NCI-H1417 treated with DMSO at 0.1 percent for 48 hours (cell line): ENCODE measurements around the gene CEP85L.

Source experiments
- DNase-seq: peaks from one replicate; lab custom pipeline; 2025; lab: John Stamatoyannopoulos, UW

CEP85L gene

GRCh38 chr6:118651282-118652050 is at the start of gene CEP85L:
TSS of gene CEP85L (minus strand) at chr6:118651591. CDS start at chr6:118651269, 322 bp downstream.
- DNase-seq, result peak; percentile 77

DNA sequence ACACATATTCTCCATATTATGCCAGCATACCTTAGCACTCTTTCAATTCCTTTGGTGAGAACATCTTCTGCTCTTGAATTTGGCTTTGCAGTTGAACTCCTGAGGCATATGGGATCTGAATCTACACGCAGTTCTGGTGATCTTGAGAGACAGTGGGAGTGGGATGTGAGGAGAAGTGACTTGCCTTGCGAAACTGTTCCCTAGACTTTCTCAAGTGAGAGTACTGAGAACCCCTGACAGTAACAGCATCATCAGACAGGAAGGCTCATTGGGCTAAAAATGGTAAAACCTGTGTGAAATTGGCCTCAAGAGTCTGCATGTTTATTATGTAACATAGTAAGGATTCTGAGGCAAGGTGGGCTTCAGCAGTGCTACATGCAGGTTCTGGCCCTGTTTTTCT is 49.1 kb upstream of the CEP85L start:
- DNase-seq, result no peak

DNA sequence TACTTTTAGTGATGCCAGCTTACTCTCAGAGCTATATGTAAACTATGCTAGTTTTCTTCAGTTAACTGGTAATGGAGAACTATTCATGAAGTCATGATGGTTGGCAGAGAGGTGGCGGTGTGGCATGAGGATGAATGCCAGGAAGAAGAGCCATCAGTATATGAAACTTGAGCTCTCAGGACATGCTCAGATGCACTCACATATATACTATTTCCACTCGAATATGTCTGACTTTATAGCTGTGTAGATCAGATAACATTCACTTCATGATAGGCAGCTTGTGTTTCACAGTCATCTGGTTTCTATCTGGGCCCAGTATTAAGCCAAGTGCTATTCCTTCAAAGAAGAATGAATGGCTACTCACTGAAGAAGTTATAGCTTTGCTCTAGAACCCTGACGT is 46.2 kb upstream of the CEP85L start:
- no peak for DNase-seq

GRCh38 chr6:118696271-118696670 is 44.9 kb upstream of the CEP85L start:
- DNase-seq, result no peak

DNA sequence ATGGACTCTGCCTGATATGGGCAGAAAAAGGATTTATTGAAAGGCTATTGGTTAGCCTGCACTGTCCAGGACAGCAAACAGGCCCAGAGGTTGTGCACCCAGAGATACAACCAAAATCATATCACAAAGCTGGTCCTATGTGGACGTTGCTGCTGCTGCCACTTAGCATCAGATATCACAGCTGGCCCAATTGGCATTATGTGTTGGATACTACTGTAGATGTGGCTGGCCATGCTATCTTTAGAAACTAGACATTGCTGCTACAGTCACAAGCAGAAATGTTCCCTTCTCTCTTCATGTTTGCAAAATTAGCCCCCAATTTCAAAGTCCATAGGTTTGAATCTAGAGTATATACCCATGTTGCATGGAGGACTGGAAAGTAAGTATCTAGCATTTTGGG is 42.2 kb upstream of the CEP85L start:
- no peak for DNase-seq

DNA sequence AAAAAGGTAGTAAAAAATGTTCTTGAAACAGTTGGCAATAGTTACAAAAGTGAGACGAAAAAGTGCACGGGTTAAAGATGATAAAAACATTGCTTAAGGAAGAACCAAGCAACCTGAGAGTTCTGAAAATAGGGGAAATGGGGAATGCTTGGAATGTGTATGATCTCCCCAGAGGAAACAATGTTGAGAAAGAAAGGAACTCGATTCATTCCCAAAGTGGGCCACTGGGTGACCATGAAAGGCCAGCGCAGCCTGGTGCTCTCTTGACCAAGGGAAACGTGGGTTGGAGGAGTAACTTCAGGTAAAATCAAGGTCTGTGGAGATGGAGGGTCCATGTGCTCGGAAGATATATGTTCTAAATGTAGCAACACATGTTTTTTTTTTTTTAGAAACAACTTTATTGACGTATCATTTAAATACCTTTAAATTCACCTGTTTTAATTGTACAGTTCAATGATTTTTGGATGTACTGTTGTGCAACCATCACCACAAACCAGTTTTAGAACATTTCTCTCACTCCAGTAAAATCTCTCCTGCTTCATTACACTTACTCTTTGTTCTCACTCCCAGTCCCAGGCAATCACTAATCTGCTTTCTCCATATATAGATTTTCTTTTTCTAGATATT is 34.5 kb upstream of the CEP85L start:
- DNase-seq, result no peak

DNA sequence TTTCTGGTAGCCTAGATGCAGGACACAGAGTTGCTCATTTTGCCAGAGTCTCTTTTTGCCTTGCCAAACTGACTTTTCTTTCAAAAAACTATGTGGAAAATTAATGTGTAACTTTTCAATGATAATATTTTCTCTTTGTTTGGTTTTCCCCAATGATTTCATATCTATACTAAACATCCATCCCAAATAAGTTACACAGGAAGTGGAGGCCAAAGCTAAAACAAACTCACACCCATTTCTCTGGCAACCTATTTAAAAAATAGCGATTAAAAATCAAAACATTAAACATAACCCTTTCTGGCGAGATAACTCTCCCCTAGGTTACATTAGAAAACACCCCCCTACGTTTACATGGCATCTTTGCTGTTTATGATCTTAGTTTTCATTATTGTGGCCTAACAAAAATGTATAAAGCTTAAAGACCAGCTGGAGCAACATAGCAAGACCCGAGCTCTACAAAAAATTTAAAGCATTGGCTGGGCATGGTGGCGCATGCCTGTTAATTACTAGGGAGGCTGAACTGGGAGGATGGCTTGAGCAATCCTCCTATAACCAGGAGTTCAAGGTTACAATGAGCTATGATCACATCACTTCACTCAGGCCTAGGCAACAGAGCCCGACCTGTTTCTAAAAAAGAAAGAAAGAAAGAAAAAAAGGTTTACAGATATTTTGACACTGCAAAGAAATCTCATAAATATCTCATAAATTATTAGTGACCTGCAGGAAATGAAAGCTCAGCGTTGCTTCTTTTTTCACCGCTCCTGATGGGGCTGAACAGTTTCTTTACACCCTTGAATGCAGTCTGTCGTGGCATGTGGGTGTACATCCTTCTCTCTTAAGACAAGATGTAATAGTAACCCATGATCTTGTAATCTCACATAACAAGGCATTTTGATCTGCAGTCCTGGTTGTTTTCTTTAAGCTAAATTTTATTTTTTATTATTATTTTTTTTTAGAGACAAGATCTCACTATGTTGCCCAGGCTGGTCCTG is 32.8 kb upstream of the CEP85L start:
- DNase-seq, result no peak

GRCh38 chr6:118680452-118681095 is 29.2 kb upstream of the CEP85L start:
- DNase-seq, result no peak

GRCh38 chr6:118679327-118679901 is 28.0 kb upstream of the CEP85L start:
- no peak for DNase-seq

- DNase-seq, result no peak
These were observed 27.5 kb upstream of the CEP85L start for GRCh38 chr6:118678866-118679265.

DNA sequence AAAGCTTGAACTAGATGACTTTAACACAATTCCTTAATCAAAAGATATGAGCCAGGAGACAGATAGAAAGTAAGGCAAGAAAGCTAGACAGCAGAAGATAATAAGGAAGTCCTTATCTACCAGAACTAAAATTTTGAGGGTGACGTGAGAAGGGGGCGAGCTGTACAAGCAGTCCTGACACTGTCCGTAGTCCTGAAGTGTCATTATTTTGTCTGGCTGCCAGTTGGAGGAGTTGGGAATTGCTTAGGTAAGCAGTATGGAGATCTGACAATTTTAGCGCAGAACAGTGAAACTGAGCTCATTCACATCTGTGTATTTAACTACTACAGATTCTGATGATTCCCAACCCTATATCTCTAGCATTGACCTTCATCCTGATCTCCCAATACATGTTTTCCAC is 25.8 kb upstream of the CEP85L start:
- no peak for DNase-seq

- DNase-seq, result no peak
These were observed 23.8 kb upstream of the CEP85L start for GRCh38 chr6:118675225-118675624.

DNA sequence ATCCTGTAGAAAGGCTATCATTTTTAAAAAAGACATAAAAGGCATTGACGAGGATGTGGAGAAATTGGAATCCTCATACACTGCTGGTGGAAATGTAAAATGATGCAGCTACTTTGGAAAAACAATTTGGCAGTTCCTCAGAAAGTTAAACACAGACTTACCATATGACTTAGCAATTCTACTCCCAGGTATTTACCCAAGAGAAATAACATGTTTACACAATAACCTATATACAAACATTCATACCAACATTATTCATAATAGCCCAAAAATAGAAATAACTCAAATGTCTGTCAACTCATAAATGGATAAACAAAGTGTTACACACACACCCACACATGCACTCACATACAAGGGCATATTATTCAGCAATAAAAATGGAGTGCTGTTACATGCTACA is 23.4 kb upstream of the CEP85L start:
- DNase-seq, result no peak

DNA sequence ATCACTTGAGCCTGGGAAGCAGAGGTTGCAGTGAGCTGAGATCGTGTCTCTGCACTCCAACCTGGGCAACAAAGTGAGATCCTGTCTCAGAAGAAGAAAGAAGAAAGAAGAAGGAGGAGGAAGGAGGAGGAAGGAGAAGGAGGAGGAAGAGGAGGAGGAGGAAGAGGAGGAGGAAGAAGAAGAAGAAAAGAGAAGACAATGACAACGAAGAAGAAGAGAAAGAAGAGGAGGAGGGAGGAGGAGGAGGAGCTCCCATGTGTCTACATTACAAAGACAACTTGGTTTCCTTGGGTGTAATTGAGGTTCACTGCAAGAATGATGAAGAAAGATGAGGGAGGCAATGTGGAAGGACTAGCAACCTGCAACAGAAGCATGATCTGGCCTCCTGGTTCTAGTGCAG is 21.3 kb upstream of the CEP85L start:
- no peak for DNase-seq

DNA sequence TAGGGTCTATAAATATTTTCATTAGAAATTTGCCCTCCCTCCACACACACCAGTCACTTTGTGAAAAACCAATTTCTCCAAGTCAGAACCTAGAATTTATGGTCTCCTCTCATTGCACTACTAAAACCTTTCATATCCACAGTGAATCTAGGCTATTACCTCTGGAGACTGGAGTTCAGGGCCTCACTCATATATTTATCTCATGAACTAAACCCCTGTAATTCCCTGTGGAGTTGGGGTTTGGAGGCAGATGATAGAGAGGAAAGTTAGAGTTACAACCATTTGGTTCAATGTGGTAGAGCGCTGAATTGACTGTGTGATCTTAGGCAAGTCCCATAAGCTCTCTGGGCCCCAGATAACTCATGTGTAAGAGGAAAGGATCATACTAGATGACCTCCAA is 18.2 kb upstream of the CEP85L start:
- DNase-seq, result no peak

DNA sequence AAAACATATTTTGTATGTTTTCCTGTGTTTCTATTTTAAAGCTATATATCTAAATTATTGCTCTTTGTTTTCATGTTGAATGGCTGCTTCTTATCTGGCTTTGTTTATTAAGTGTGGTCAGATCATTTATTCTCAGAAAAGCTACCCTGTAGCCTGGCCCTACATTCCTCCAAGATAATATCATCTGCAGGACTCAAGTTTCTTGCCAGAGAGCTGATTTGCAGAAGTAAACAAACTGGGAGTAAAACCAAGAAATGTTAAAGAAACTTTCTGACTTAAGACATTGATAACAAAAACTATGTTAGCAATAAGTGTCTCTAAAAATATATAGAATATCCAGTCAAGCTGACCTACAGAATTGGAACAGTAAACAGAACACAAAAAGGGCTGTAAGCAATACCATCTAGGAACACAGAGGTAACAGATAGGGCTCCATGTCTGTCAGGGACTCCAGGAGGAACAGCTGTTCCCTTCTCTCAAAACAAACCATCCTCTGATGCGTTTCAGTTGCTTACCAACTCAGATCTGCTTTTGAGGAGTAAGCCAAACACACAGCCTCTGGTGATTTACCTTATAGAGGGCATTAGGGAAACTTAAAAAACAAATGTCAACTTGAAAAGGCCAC is 17.5 kb upstream of the CEP85L start:
- no peak for DNase-seq

GRCh38 chr6:118667988-118668387 is 16.6 kb upstream of the CEP85L start:
- no peak for DNase-seq

GRCh38 chr6:118665011-118665410 is 13.6 kb upstream of the CEP85L start:
- DNase-seq, result no peak

DNA sequence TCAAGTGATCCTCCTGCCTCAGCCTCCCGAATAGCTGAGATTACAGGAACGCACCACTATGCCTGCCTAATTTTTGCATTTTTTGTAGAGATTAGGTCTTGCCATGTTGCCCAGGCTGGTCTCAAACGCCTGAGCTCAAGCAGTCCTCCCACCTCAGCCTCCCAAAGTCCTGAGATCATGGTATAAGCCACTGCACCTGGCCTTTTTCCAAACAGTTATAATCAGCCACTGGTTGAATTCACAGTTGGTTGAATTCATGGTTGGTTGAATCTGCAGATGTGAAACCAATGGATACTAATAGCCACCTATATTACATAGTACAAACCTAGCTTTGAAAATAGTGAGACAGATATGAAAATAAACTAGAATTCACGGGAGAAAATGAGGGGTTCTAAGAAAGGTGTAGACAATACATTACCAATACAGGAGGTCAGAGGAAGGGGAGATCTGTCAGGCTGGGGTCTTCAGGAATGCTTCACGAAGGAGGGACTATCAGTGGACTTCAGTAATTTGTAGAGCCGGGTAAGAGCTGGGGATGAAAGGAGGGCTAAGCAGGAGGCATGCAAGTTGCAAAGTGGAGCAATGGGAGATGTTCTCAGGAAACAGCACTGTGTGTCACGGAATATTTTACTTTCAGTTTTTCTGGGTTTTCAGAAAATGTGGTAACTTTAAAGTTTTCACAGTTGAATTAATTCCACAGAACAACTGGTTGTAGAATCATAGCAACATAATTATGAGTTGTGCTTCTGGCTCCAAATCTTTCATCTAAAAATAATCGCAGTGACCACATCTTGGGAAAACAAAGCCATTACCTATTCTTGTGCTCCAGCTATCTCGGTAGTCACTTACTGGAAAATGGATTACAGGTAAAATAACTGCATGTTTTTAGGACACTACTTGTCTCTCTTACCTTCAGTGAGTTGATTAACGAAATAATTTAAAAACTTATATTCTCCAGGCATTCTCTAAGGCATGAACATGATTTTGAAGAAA is 12.9 kb upstream of the CEP85L start:
- DNase-seq, result no peak

DNA sequence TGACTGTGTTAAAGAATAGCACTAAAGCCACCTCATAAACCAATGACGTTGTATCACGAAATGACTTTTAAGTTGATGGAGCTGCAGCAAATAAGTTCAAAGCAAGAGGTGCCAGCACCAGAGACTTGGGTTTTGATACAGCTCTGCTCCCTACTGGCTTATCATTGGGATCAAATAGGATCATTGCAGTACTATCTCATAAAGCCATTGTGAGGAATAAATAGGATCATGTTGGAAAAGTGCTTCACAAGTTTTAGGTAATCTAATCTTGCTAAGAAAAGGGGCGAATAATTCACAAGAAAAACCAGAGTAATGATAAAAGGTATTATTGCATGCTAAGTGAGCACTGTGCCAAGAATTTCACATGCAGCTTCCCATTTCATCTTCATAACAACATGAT is 10.4 kb upstream of the CEP85L start:
- DNase-seq, result no peak
